ENCODE data around the gene ATXN7.

The ATXN7 gene

GRCh38 chr3:63933459-63933858 is 69.8 kb downstream of the ATXN7 start:
- DNase-seq (ENCODE audit: low read depth in 2 of 2), result no peak

DNA sequence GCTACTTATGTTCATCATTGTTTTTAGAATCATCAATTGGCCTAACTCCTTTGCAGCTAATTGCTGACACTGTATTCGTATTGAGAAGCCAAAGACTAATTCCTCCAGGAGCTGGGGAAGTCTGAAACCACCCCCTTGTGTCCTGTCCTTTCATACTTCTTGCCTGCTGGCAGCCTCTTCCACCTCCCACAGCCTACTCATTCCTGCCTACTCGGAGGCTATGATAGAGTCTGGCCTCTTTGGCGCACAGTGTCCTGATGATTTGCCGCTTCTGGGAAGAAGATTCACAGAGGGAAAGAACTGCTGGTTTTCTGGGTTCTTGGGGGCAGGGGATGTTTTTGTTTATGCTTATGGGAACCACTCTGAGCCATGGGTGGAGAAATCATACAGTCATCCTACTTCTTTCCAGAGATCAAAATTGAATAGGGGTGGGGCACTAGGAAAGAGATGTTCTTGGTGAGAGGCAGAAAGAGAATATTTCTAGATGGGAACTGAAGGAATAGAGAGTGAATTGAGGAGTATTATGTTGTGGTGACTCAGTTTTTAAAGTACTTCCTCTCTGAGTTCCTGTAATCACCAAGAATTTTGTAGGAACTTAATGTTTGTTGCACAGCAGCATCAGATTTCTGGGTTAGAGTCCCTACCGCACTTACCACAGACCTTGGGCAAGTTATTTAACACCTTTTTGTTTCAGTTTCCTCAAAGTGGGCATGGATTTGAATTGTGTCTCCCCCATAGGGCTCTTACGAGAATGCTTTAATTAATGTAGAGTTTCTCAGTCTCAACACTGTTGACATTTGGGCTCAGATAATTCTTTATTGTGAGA is 70.6 kb downstream of the ATXN7 start:
- DNase-seq (ENCODE audit: low read depth in 2 of 2), result no peak

GRCh38 chr3:63936925-63937324 is 73.3 kb downstream of the ATXN7 start:
- no peak for DNase-seq (ENCODE audit: low read depth in 2 of 2)

GRCh38 chr3:63937661-63938651 is 74.3 kb downstream of the ATXN7 start:
- no peak for DNase-seq (ENCODE audit: low read depth in 2 of 2)

DNA sequence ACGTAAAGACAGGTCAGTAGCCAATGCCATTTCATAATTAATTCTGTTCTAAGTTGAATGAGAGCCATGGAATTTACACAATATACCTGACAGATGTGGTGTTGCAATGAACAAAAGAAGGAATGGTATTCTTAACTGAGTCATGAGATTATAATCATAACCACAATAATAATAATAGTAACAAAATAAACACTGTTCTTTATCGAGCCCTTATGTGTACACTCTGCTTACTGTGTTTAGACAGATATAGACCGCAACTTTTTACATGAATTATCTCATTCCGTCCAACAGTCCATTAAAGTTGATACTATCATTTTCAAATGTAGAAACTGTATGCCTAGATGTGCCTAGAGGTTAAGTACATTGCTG is 76.7 kb downstream of the ATXN7 start:
- DNase-seq (ENCODE audit: low read depth in 2 of 2), result no peak

DNA sequence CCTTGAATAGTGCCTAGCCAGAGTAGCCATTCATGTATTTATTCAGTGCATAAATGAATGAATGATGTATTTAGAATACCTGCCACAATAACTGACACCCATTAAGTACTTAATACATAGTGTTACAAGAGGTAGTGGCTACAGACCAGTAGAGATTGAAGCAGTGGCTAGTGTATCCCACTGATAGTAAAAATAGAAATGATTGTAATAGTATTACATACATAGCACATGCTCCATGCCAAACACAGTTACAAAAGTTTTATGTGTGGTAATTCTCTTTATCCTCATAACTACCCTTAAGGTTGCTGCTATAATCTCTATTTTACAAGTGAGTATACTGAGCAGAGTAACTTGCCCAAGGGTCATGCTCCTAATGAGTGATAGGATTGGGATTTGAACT is 78.9 kb downstream of the ATXN7 start:
- DNase-seq (ENCODE audit: low read depth in 2 of 2), result no peak

DNA sequence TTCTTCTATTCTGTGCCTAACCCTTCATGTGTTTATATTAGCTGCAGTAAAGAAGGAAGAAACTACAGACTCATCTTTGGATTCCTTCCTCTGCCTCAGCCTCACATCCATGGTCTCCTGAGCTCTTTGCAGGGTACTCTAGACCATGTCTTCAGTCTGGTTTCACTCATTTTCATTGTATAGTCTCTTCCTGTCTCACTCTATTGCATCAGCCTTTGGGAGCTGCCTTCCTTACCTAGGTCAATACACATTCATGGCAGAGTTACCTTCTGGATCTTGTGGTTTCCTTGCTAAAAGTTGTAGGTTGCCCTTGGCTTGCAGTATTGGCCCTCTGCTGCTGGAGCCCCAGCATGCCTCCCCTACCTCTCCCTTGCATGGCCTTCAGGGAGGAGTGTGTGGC is 80.0 kb downstream of the ATXN7 start:
- no peak for DNase-seq (ENCODE audit: low read depth in 2 of 2)

- DNase-seq (ENCODE audit: low read depth in 2 of 2), result no peak
Measured at GRCh38 chr3:63945558-63946096, 82.0 kb downstream of the ATXN7 start.

DNA sequence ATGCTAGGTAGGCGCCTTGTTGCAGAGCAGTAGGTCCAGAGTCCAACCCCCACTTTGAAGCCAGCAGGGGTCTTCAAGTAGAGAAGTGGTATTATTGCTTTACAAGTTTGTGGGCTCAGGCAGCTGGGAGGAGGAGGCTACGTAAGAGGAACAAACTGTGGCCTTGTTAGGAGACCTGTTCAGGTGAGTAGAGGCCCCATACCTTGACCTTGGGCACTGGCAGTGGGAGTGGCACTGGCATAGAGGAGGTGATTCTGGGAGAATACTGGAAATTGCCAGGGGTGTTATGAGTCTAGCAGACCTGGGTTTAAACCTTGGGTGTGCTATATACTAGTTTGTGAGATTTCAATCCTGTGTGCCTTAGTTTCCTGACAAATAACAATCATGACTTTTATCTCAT is 83.1 kb downstream of the ATXN7 start:
- DNase-seq (ENCODE audit: low read depth in 2 of 2), result no peak

DNA sequence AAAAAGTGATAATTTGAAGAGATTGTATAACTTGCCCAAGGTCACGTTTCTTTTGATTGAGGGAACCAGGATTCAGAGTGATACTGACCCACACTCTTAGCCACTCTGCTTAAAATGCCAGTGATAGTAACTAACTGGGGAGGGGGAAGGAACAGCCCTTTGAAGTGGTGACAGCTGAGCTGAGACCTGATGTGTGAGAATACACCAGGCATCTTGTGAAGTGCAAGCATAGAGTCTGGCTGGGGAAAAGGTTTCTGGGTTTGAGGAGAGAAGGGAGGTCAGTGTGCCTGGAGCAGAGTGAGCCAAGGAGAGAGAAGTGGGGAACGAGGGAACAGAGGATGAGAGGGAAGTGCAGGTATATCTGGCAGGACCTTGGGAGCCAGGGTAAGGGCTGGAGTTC is 83.9 kb downstream of the ATXN7 start:
- DNase-seq (ENCODE audit: low read depth in 2 of 2), result no peak

- DNase-seq (ENCODE audit: low read depth in 2 of 2), result no peak
Measured at GRCh38 chr3:63949005-63949404, 85.3 kb downstream of the ATXN7 start.

- DNase-seq (ENCODE audit: low read depth in 2 of 2), result no peak
Measured at GRCh38 chr3:63950698-63951097, 87.0 kb downstream of the ATXN7 start.

DNA sequence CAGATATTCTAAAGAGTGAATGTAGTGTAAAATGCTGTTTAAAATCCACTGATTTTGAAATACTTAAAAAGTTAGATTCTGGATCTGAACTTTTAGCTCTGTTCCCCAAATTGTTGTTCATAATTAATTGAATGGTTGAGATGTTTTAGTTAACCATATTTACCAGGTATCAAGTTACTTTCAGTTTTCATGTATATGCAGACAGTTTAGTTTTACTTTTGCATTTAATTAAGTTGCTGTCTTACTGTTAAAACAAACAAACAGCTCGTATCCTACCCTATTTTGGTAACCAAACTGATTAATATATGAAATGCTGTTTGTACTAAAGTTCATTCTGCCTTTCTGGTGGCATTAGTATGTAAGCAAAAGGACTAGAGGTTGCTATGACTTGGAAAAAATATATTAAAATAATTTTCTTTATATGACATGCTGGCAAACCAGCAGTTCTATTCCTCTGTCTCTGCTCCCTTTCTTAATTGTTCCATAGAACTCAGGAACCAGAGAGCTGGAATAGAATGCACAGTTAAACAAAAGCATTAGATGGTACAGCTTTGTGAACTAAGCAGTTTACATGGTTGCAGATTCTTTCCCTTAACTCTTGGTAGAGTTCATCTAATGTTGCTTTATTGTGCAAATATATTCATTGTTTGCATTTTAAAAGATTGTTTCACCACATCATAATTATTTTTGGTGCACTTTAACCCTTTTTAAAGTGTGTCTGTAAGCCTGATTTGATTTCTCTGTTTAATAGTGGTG is 88.0 kb downstream of the ATXN7 start:
- DNase-seq (ENCODE audit: low read depth in 2 of 2), result no peak

DNA sequence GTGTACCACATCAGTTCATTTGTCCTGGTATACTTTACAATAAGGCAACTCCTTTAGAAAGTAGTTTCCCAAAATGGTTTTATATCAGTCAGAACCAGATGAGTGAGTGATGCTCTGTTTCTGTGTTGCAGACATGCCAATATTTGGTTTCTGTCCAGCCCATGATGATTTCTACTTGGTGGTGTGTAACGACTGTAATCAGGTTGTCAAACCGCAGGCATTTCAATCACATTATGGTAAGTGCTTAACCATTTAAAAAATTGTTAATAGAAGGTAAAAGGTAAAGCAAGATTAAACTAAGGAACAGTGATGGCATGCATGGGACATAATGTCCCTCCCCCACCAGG is 88.6 kb downstream of the ATXN7 start:
- DNase-seq (ENCODE audit: low read depth in 2 of 2), result no peak

GRCh38 chr3:63954182-63954581 is 90.5 kb downstream of the ATXN7 start:
- no peak for DNase-seq (ENCODE audit: low read depth in 2 of 2)

- no peak for DNase-seq (ENCODE audit: low read depth in 2 of 2)
Measured at GRCh38 chr3:63955036-63955650, 91.5 kb downstream of the ATXN7 start.

DNA sequence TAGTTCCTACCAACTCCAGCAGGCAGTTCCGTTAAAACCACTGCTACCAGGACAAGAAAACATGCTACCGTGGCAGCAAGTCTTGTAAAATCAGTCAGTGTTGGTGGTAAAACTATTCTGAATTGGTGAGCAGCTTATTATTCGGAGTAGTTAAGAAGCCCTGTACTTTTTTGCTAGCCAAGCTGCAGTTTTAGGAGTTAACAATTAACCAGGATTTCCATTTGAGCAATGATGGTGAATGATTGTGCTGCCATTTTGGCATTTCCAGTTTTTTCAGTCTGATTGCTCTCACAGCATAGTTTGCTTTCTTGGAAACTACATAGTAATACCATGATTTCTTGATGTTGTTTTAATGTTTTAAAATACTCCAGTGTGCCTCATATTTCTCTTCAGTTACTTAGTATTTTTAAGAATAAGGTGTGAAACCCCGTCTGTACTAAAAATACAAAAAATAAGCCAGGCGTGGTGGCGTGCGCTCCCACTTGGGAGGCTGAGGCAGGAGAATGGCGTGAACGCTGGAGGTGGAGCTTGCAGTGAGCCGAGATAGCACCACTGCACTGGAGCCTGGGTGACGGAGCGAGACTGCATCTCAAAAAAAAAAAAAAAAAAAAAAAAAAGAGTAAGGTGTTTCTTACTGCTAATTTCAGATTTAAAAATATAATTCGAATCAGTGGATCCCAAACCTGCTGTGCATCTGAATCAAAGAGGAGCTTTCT is 92.3 kb downstream of the ATXN7 start:
- DNase-seq (ENCODE audit: low read depth in 2 of 2), result no peak

GRCh38 chr3:63959146-63959545 is 95.5 kb downstream of the ATXN7 start:
- DNase-seq (ENCODE audit: low read depth in 2 of 2), result no peak

DNA sequence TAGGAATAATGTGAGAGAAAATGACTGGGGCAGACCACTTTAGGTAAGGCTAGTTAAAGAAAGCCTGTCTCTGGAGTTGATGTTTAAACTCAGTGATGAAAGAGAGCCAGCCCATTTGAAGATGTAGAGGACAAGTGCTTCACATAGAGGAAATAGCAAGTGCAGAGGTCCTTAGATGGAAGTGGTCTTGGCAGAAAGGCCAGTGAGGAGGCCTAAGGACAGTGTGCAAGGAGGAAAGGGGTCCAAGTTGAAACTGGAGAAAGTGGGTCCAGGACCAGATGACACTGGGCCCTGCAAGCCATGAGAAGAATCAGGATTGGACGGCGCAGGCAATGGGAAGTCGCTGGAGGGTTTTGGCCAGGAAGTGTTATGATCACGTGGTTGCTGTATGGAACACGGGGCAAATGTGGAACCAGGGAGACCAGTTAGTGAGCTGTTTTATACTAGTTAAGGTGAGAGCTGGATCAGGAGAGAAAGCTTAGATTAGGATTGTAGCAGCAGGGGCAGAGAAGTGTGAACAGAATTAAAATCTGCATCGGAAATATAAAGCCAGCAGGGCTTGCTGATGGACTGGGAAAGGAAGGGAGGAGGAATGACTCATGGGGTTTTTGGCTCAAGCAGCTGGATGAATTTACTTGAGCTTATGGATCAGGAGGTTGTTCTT is 96.5 kb downstream of the ATXN7 start:
- no peak for DNase-seq (ENCODE audit: low read depth in 2 of 2)

DNA sequence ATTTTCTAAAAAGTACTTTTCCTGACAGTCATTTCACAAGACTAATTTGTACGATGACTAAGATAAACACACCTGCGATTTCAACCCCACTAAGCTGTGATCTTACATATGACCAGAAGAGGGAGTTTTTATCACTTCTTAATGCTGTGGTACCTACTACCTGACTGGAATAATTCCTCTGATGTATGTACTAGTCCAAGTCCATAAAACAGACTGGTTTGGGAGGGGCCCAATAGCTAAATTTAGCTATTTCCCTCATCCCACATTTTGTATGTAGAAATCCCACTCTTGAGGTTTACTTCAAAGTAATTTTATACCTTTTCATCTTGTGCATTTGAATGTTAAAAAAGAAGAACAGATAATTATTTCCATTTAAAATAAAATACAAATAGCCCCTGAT is 98.2 kb downstream of the ATXN7 start:
- no peak for DNase-seq (ENCODE audit: low read depth in 2 of 2)

Measured in stimulated activated CD4-positive, alpha-beta T cell treated with anti-CD3 and anti-CD28 coated beads, Interleukin-15, amount 100 ng/mL, for 48 hours (primary cell).